Femur (tissue), 1 donor: Measurements from ENCODE around the gene OR52E1.

Source experiments
- DNase-seq: peaks from one replicate; pipeline ENCODE4 v3.0.0-alpha.2; 2017

OR52E1 gene

GRCh38 chr11:5118893-5119292 lies 49.5 kb downstream of the OR52E1 start:
- no peak for DNase-seq
